GM12878 (cell line): ENCODE results near the gene EVX1. TPM values are rescaled to one million over a fixed set of nuclear protein-coding genes. Genes with fewer than 3 reads are reported as not detected.

Experiments used
- ATAC-seq: fragments of 200-7000 bp; cut with Tn5 transposase; 3 replicates; pipeline ENCODE4 v1.9.1; 2020; ENCODE audit warnings: mild to moderate bottlenecking, moderate library complexity
- BruUV-seq: library from RNA; stranded (reverse); fragments of 400-500 nt; replicated peaks from 2 replicates; lab custom pipeline; 2021; lab: Mats Ljungman, UMichigan
- CTCF ChIA-PET: fragments of 300-600 bp; sonication (Branson Sonifier 250); formaldehyde crosslinking; extraction: SDS; loops from one replicate; lab custom pipeline; 2021; ENCODE audit warnings: inconsistent platforms; lab: Yijun Ruan, JAX
- POLR2A ChIA-PET: fragments of 350-600 bp; formaldehyde crosslinking; extraction: SDS; loops from one replicate; lab custom pipeline; 2021; ENCODE audit warnings: inconsistent platforms; lab: Charles Lee
- RAD21 ChIA-PET: fragments of 300-600 bp; sonication (Branson Sonifier 250); formaldehyde crosslinking; loops from one replicate; lab custom pipeline; 2023; ENCODE audit warnings: antibody characterized with exemption; ENCODE audit not compliant: unreplicated experiment; lab: Charles Lee
- SMC1A ChIA-PET: fragments of 300-600 bp; sonication (Branson Sonifier 250); formaldehyde crosslinking; loops from one replicate; lab custom pipeline; 2023; ENCODE audit not compliant: unreplicated experiment, uncharacterized antibody; lab: Charles Lee
- DNase-seq: peaks from one replicate; pipeline ENCODE4 v3.0.0-alpha.2; 2011; ENCODE audit warnings: low read depth, low spot score
- FAIRE-seq: peaks from 3 replicates; lab custom pipeline; 2011; peaks lifted over from hg19 to GRCh38; lab: Jason Lieb, UNC
- H2AFZ ChIP-seq: 2 replicates; pipeline ENCODE4 v1.6.0; 2011; ENCODE audit warnings: low read depth, low read length, control low read depth; ENCODE audit not compliant: control insufficient read depth
- H3K27ac ChIP-seq: 2 replicates; pipeline ENCODE4 v1.5.1; 2011; ENCODE audit warnings: control low read depth; ENCODE audit not compliant: control insufficient read depth, insufficient read depth
- H3K27me3 ChIP-seq, 2 experiments: replicated peaks in 1 of 2; 2 replicates each; pipeline versions ENCODE4 v1.6.0 to v1.6.1; 2011; ENCODE audit warnings: low read length in 1 of 2; ENCODE audit not compliant: control insufficient read depth in 2 of 2, insufficient read depth in 2 of 2
- H3K36me3 ChIP-seq, 2 experiments: 2 replicates each; pipeline ENCODE4 v1.5.1; 2011; ENCODE audit warnings: low read length in 1 of 2; ENCODE audit not compliant: control insufficient read depth in 2 of 2, insufficient read depth in 2 of 2
- H3K4me1 ChIP-seq: 2 replicates; pipeline ENCODE4 v1.6.1; 2011; ENCODE audit warnings: mild to moderate bottlenecking, low read length, moderate library complexity, mixed read lengths; ENCODE audit not compliant: control insufficient read depth, insufficient read depth
- H3K4me2 ChIP-seq: 2 replicates; pipeline ENCODE4 v1.6.0; 2011; ENCODE audit warnings: control low read depth; ENCODE audit not compliant: control insufficient read depth, insufficient read depth
- H3K4me3 ChIP-seq: fragments of 200-600 bp; sonication (generic); 2 replicates; pipeline ENCODE4 v1.5.1; 2016
- H3K79me2 ChIP-seq: 2 replicates; pipeline ENCODE4 v1.6.0; 2011; ENCODE audit warnings: low read length; ENCODE audit not compliant: control insufficient read depth, insufficient read depth
- H3K9ac ChIP-seq: 2 replicates; pipeline ENCODE4 v1.8.0; 2011; ENCODE audit warnings: low read length, control low read depth, mixed read lengths; ENCODE audit not compliant: control insufficient read depth, insufficient read depth
- H3K9me3 ChIP-seq: replicated peaks from 3 replicates; pipeline ENCODE4 v1.5.1; 2011; ENCODE audit warnings: mild to moderate bottlenecking, low read length; ENCODE audit not compliant: control insufficient read depth, insufficient read depth
- H4K20me1 ChIP-seq: 2 replicates; pipeline ENCODE4 v1.6.0; 2011; ENCODE audit not compliant: control insufficient read depth, insufficient read depth
- CBX5 ChIP-seq: sonication (generic); IDR thresholded peaks from 2 replicates; pipeline ENCODE4 v1.6.1; 2016; ENCODE audit warnings: low read depth, moderate library complexity, mild to moderate bottlenecking, inconsistent platforms
- CHD1 ChIP-seq: IDR thresholded peaks from 2 replicates; pipeline ENCODE4 v1.6.1; 2012; ENCODE audit warnings: low read depth, low read length, improper control_type of control experiment
- HDAC2 ChIP-seq: fragments of 200-600 bp; sonication (generic); IDR thresholded peaks from 2 replicates; pipeline ENCODE4 v1.6.1; 2017
- RAD21 ChIP-seq: IDR thresholded peaks from 2 replicates; pipeline ENCODE4 v1.6.1; 2011; ENCODE audit warnings: mild to moderate bottlenecking, low read depth, low read length, moderate library complexity; ENCODE audit not compliant: insufficient read depth
- SPI1 ChIP-seq: IDR thresholded peaks from 2 replicates; pipeline ENCODE4 v1.6.1; 2011; ENCODE audit warnings: low read depth, mild to moderate bottlenecking, low read length, moderate library complexity, borderline replicate concordance; ENCODE audit not compliant: insufficient read depth
- WGBS: methylation state at CpG from one replicate; pipeline ENCODE4 v1.1.6; 2016; ENCODE audit warnings: low lambda C conversion rate; ENCODE audit not compliant: insufficient replicate concordance, insufficient coverage; ENCODE audit errors: missing lambda C conversion rate; 5-methylcytosine and 5-hydroxymethylcytosine counted together
- in situ Hi-C: fragments of 300-500 bp; cut with MboI; formaldehyde crosslinking; loops from 9 replicates; pipeline ENCODE4 v1.14.3; 2018; ENCODE audit warnings: mixed read lengths
- intact Hi-C: fragments of 100-400 bp; cut with micrococcal nuclease; formaldehyde crosslinking; loops from one replicate; pipeline ENCODE4 v1.14.2; 2022; ENCODE audit not compliant: unreplicated experiment
- polyA plus RNA-seq, 11 experiments: library from polyadenylated mRNA; depleted of rRNA in 4 of 11; unstranded in 6 of 11; stranded (reverse) in 5 of 11; fragments of >200 nt; fragmentation: Nextera tagmentation in 4 of 11; fragmentation: Illumina TruSeq in 1 of 11; extraction: Ambion mirVana in 4 of 11; extraction: Trizol in 1 of 11; gene quantifications; 1 replicate in 1 of 11; 2 replicates in 10 of 11; pipeline versions ENCODE4 v1.2.1 to v1.2.3, GENCODE V29; 2011 to 2016; ENCODE audit warnings: inconsistent platforms in 2 of 11, missing spikeins in 2 of 11, low read depth in 1 of 11
- total RNA-seq, 4 experiments: library from RNA; depleted of rRNA in 3 of 4; stranded (reverse); fragments of >200 nt in 3 of 4; fragmentation: Illumina TruSeq in 1 of 4; extraction: Trizol in 1 of 4; gene quantifications; 2 replicates each; pipeline versions ENCODE4 v1.2.1 to v1.2.3, GENCODE V29; 2013 to 2021
- TF ChIP-seq, protein P1 (sequence below): IDR thresholded peaks from 2 replicates; pipeline ENCODE4 v1.6.1; 2011; ENCODE audit warnings: borderline replicate concordance, low read depth, mild to moderate bottlenecking, moderate library complexity, low read length; ENCODE audit not compliant: insufficient read depth, poor library complexity, severe bottlenecking
- TF ChIP-seq, protein P2 (sequence below): fragments of 150-350 bp; IDR thresholded peaks from 2 replicates; pipeline ENCODE4 v1.6.1; 2016; ENCODE audit warnings: low read depth, low read length
- TF ChIP-seq, protein P3 (sequence below): IDR thresholded peaks from 2 replicates; pipeline ENCODE4 v1.6.1; 2011; ENCODE audit warnings: mild to moderate bottlenecking, low read depth, low read length, moderate library complexity; ENCODE audit not compliant: insufficient replicate concordance

The EVX1 gene
- total and polyA plus RNA-seq, 10 of the 15 experiments (the other 5 are each of a cell fraction or from before 2014, with no cell fraction given) = not detected

DNA sequence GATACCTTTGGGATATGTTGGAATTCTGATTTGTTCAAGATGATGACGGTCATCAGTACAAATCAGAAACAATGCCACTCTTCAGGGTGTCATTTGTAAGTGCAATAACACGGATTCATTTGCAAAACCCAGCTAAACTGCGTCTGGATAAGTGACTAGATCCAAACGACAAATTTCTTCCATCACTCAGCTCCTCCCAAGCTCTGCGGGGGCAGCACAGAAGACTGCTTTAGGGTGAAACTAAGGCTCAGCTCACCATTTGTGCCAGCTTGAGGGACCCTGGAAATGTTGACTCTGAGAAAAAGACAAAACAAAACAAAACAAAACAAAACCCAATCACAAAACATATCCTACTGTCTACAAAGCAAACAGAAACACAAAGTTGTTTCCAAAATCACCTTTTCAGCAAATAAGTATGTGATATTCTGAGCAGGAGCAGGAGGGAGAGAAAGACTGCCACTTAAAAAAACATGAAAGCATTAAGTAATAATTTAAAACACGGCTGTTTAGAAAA is 8.0 kb downstream of the EVX1 start:
- no TSS peak for BruUV-seq
- no peak for ATAC-seq
- CTCF ChIA-PET = interaction anchor here (0.6 kb wide), 1 partner anchor 202 kb away, joined by 3 read pairs; no protein-coding TSS in a partner anchor
- Histone ChIP-seq H2AFZ (no peak overlapping the region), H4K20me1 (no peaks in the 10 kb centered on the region), H3K36me3 (no peaks in the 10 kb centered on the region), H3K9me3 (no peaks in the 10 kb centered on the region; the same call in 2 of the 3 replicates), H3K4me2 (no peak overlapping the region), H3K27ac (no peak overlapping the region), H3K9ac (no peak overlapping the region), H3K79me2 (no peaks in the 10 kb centered on the region), H3K27me3 (peaks cover 22% of the 10 kb centered on the region in 2 experiments), H3K4me1 (no peaks in the 10 kb centered on the region), H3K4me3 (no peak overlapping the region)
- in situ Hi-C loops = no loop called here
- RAD21 ChIA-PET = no interaction called here
- intact Hi-C loops = no loop called here
- DNase-seq = no peak
- FAIRE-seq = no peak
- TF ChIP-seq CBX5 (no peak), SPI1 (no peak)
- POLR2A ChIA-PET = no interaction called here
- SMC1A ChIA-PET = no interaction called here
- WGBS = 3% methylated on average over 6 of the region's 6 CpGs

DNA sequence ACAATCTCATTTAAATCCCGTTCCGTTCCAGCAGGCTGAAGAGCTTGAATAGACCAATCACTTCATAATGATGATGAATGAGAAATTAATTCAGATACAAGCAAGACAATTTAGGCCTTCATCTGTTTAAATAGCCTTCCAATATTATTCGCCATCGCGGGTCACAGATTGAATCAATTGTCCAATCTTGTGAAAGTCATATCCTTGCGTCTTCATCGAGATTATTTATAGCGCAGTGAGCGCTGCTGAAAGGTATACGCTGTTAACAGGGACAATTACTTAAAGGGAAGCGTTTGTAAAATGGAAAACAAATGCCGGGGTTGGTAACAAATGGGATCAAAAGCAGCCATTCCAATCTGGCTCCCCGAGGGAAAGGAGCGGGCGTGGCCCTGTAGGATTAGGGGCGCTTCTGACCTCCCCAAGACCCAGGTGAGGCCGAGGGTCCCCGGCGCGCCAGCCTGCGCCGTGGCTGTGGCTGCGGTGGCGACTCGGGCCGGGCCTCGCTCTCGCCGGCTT is 8.6 kb downstream of the EVX1 start:
- 41% methylated on average over 29 of the region's 29 CpGs for WGBS
- no peak overlapping the region for H3K27ac ChIP-seq
- H3K4me1 ChIP-seq = no peaks in the 10 kb centered on the region
- no peaks in the 10 kb centered on the region for H3K79me2 ChIP-seq
- H3K36me3 ChIP-seq = no peaks in the 10 kb centered on the region
- SMC1A ChIA-PET = no interaction called here
- H3K27me3 ChIP-seq = peaks cover 22% of the 10 kb centered on the region in 2 experiments
- no peak overlapping the region for H3K4me2 ChIP-seq
- FAIRE-seq (no peak), ATAC-seq (no peak), DNase-seq (no peak)
- POLR2A ChIA-PET = no interaction called here
- H3K4me3 ChIP-seq = no peak overlapping the region
- TF ChIP-seq, protein P1, sequence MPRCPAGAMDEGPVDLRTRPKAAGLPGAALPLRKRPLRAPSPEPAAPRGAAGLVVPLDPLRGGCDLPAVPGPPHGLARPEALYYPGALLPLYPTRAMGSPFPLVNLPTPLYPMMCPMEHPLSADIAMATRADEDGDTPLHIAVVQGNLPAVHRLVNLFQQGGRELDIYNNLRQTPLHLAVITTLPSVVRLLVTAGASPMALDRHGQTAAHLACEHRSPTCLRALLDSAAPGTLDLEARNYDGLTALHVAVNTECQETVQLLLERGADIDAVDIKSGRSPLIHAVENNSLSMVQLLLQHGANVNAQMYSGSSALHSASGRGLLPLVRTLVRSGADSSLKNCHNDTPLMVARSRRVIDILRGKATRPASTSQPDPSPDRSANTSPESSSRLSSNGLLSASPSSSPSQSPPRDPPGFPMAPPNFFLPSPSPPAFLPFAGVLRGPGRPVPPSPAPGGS = no peak
- TF ChIP-seq, protein P2, sequence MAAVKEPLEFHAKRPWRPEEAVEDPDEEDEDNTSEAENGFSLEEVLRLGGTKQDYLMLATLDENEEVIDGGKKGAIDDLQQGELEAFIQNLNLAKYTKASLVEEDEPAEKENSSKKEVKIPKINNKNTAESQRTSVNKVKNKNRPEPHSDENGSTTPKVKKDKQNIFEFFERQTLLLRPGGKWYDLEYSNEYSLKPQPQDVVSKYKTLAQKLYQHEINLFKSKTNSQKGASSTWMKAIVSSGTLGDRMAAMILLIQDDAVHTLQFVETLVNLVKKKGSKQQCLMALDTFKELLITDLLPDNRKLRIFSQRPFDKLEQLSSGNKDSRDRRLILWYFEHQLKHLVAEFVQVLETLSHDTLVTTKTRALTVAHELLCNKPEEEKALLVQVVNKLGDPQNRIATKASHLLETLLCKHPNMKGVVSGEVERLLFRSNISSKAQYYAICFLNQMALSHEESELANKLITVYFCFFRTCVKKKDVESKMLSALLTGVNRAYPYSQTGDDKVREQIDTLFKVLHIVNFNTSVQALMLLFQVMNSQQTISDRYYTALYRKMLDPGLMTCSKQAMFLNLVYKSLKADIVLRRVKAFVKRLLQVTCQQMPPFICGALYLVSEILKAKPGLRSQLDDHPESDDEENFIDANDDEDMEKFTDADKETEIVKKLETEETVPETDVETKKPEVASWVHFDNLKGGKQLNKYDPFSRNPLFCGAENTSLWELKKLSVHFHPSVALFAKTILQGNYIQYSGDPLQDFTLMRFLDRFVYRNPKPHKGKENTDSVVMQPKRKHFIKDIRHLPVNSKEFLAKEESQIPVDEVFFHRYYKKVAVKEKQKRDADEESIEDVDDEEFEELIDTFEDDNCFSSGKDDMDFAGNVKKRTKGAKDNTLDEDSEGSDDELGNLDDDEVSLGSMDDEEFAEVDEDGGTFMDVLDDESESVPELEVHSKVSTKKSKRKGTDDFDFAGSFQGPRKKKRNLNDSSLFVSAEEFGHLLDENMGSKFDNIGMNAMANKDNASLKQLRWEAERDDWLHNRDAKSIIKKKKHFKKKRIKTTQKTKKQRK = no peak
- TF ChIP-seq RAD21 = no peak
- TF ChIP-seq CHD1 = no peak
- TF ChIP-seq, protein P3, sequence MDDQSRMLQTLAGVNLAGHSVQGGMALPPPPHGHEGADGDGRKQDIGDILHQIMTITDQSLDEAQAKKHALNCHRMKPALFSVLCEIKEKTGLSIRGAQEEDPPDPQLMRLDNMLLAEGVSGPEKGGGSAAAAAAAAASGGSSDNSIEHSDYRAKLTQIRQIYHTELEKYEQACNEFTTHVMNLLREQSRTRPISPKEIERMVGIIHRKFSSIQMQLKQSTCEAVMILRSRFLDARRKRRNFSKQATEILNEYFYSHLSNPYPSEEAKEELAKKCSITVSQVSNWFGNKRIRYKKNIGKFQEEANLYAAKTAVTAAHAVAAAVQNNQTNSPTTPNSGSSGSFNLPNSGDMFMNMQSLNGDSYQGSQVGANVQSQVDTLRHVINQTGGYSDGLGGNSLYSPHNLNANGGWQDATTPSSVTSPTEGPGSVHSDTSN = no peak
- no peak for TF ChIP-seq HDAC2
- H3K9me3 ChIP-seq = no peaks in the 10 kb centered on the region; the same call in 2 of the 3 replicates
- no peak overlapping the region for H3K9ac ChIP-seq
- no peaks in the 10 kb centered on the region for H4K20me1 ChIP-seq
- BruUV-seq = no TSS peak
- H2AFZ ChIP-seq = no peak overlapping the region
- intact Hi-C loops (no loop called here), in situ Hi-C loops (no loop called here)
- RAD21 ChIA-PET = no interaction called here
- CTCF ChIA-PET = interaction anchor here (0.6 kb wide), 1 partner anchor 202 kb away, joined by 3 read pairs; no protein-coding TSS in a partner anchor
